ENCODE data around the gene OOSP4A. TPM values are rescaled to one million over a fixed set of nuclear protein-coding genes. Genes with fewer than 3 reads are reported as not detected.

Gene OOSP4A
- total and polyA plus RNA-seq, 12 donors: not detected

DNA sequence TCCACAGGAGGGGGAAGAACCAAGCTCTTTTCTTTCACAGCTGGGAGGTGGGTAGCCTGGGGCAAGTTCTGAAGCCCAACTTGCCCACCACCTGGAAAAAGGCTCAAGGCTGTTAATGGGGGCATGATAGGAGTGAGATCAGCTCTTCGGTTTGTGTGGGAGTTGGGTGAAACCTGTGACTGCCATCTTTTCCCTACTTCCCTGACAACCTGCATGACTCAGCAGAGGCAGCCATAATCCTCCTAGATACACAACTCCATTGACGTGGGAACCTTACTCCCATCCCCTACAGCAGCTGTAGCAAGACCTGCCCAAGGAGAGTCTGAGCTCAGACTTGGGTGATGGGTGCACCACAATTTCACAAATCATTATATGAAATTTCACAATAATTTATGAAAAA is 39.9 kb downstream of the OOSP4A start:
- Histone ChIP-seq H3K4me1 (no peaks in the 10 kb centered on the region), H3K9me3 (peaks cover 0 to 6% (median 0%) of the 10 kb centered on the region in 11 donors), H3K4me3 (no peak overlapping the region), H3K27me3 (no peaks in the 10 kb centered on the region), H3K36me3 (no peaks in the 10 kb centered on the region), H3K27ac (no peak overlapping the region)
- ATAC-seq: no peak
- TF ChIP-seq, protein P1, sequence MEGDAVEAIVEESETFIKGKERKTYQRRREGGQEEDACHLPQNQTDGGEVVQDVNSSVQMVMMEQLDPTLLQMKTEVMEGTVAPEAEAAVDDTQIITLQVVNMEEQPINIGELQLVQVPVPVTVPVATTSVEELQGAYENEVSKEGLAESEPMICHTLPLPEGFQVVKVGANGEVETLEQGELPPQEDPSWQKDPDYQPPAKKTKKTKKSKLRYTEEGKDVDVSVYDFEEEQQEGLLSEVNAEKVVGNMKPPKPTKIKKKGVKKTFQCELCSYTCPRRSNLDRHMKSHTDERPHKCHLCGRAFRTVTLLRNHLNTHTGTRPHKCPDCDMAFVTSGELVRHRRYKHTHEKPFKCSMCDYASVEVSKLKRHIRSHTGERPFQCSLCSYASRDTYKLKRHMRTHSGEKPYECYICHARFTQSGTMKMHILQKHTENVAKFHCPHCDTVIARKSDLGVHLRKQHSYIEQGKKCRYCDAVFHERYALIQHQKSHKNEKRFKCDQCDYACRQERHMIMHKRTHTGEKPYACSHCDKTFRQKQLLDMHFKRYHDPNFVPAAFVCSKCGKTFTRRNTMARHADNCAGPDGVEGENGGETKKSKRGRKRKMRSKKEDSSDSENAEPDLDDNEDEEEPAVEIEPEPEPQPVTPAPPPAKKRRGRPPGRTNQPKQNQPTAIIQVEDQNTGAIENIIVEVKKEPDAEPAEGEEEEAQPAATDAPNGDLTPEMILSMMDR (IDR thresholded peaks at IDR 0.05): no peak
- DNase-seq: no peak
- 83% methylated on average over 2 of the region's 2 CpGs for WGBS, 2 donors
- intact Hi-C loops (cut with DNase I): no loop called here

DNA sequence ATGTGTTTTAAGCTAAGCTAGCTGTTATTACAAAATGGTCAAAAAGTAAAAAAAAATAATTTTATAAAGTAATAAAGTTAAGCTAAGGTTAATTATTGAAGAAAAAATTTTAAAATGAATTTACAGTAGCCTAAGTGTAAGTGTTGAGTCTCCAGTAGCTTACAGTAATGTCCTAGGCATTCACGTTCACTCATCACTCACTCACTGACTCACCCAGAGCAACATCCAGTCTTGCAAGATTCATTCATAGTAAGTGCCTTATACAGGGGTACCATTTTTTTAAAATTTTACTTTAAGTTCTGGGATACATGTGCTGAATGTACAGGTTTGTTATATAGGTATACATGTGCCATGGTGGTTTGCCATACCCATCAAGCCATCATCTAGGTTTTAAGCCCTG is 41.5 kb downstream of the OOSP4A start:
- H3K4me1 ChIP-seq: no peaks in the 10 kb centered on the region
- H3K27ac ChIP-seq: no peak overlapping the region
- ATAC-seq: no peak
- H3K9me3 ChIP-seq: no peaks in the 10 kb centered on the region
- 94 to 97% methylated on average over 1 of the region's 1 CpG for WGBS, 2 donors
- DNase-seq: no peak
- H3K36me3 ChIP-seq: no peaks in the 10 kb centered on the region
- intact Hi-C loops (cut with DNase I): no loop called here
- TF ChIP-seq, protein P1 (IDR thresholded peaks at IDR 0.05): no peak
- H3K4me3 ChIP-seq: no peak overlapping the region
- no peaks in the 10 kb centered on the region for H3K27me3 ChIP-seq

DNA sequence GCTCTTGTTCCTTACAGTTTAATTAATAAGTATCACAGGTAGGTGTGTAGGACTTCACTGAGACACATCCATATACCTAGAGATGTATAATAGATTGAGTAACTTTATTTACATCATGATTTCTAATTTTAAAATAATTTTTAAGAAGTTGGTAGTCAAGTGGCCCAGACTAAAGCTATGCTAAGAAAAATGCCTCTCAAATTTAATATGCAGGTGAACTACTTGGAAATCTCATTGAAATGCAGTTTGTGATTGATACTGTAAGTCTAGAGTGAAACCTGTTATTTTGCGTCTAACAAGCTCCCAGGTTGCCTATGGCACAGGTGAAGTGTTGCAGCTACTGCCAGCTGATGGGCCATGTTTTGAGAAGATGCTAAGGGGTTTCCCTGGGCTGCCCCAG is 53.0 kb downstream of the OOSP4A start, which contains the start of gene OOSP4B:
OOSP4B (plus strand) TSS at position 301 of the 400 bp plus-strand sequence.
- no peak within 1 kb of the TSS for H3K27ac ChIP-seq
- 93 to 94% methylated on average over 1 of the region's 1 CpG for WGBS, 2 donors
- no peaks in the 10 kb centered on the region for H3K36me3 ChIP-seq
- no peaks in the 10 kb centered on the region for H3K4me1 ChIP-seq
- DNase-seq (no peak), ATAC-seq (no peak)
- no peak within 1 kb of the TSS for H3K4me3 ChIP-seq
- intact Hi-C loops (cut with DNase I): no loop called here
- peaks cover 0 to 3% (median 0%) of the 10 kb centered on the region in 11 donors for H3K9me3 ChIP-seq
- TF ChIP-seq, protein P1 (IDR thresholded peaks at IDR 0.05): no peak
- H3K27me3 ChIP-seq: no peaks in the 10 kb centered on the region

DNA sequence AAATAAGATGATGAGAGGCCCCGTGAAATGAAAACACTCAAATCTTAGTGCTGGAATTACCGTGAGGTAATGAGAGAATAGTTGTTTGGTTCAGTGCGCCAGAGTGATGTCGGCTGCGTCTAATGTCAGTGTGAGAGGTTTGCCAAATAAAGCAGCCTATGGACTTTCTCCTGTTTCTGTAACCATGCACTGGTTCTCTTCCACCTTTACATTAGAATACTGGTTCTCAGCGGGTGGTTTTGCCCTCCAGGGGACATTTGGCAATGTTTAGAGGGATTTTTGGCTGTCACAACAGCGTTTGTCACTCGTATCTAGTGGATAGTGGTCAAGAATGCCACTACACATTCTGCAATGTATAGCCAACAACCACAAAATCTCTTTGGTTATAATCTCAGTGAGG is 54.2 kb downstream of the OOSP4A start:
- Histone ChIP-seq H3K27me3 (no peaks in the 10 kb centered on the region), H3K9me3 (no peaks in the 10 kb centered on the region), H3K36me3 (no peaks in the 10 kb centered on the region), H3K4me1 (no peaks in the 10 kb centered on the region), H3K4me3 (no peak overlapping the region), H3K27ac (no peak overlapping the region)
- intact Hi-C loops (cut with DNase I): no loop called here
- WGBS, 2 donors: 49 to 66% methylated on average over 8 of the region's 8 CpGs
- DNase-seq (no peak), ATAC-seq (no peak)
- TF ChIP-seq, protein P1 (IDR thresholded peaks at IDR 0.05): no peak

Other genes starting within 250 kb of the OOSP4A start
- 10 to 100 TPM in 3 of 10 donors, 1 to 10 TPM in 7; 5.4 to 12.8 (median 8.1) TPM for gene STX3, start 208.7 kb upstream of the OOSP4A start, total RNA-seq
- 10 to 100 TPM; 10.8 to 11.9 TPM for gene STX3, start 208.7 kb upstream of the OOSP4A start, polyA plus RNA-seq
- 100 to 1,000 TPM in 1 of 10 donors, 10 to 100 TPM in 9; 69.9 to 108 (median 89.8) TPM for gene MRPL16, start 153.3 kb upstream of the OOSP4A start, total RNA-seq
- 10 to 100 TPM; 70.0 to 86.5 TPM for gene MRPL16, start 153.3 kb upstream of the OOSP4A start, polyA plus RNA-seq
- not detected for gene CBLIF, start 118.5 kb upstream of the OOSP4A start, total RNA-seq
- gene CBLIF, start 118.5 kb upstream of the OOSP4A start, polyA plus RNA-seq: not detected
- 1 to 10 TPM in 1 of 10 donors, under 1 TPM in 1, not detected in 8; 0.18 to 1.2 TPM for gene TCN1, start 97.5 kb upstream of the OOSP4A start, total RNA-seq
- gene TCN1, start 97.5 kb upstream of the OOSP4A start, polyA plus RNA-seq: under 1 TPM in 1 of 2 donors, not detected in 1; 0.32 TPM
- gene OOSP3, start 85.3 kb upstream of the OOSP4A start, total RNA-seq: not detected
- gene OOSP3, start 85.3 kb upstream of the OOSP4A start, polyA plus RNA-seq: not detected
- not detected for gene OOSP1, start 25.6 kb upstream of the OOSP4A start, total RNA-seq
- gene OOSP1, start 25.6 kb upstream of the OOSP4A start, polyA plus RNA-seq: not detected
- not detected for gene OOSP4B, start 53.1 kb downstream of the OOSP4A start, total RNA-seq
- gene OOSP4B, start 53.1 kb downstream of the OOSP4A start, polyA plus RNA-seq: not detected
- not detected for gene OOSP2, start 76.4 kb downstream of the OOSP4A start, total RNA-seq
- not detected for gene OOSP2, start 76.4 kb downstream of the OOSP4A start, polyA plus RNA-seq
- gene MS4A3, start 92.6 kb downstream of the OOSP4A start, total RNA-seq: under 1 TPM in 1 of 10 donors, not detected in 9; 0.25 TPM
- gene MS4A3, start 92.6 kb downstream of the OOSP4A start, polyA plus RNA-seq: not detected
- gene MS4A2, start 124.6 kb downstream of the OOSP4A start, total RNA-seq: under 1 TPM in 7 of 10 donors, not detected in 3; 0.20 to 0.79 (median 0.51) TPM
- under 1 TPM in 1 of 2 donors, not detected in 1; 0.06 TPM for gene MS4A2, start 124.6 kb downstream of the OOSP4A start, polyA plus RNA-seq
- 100 to 1,000 TPM in 1 of 10 donors, 10 to 100 TPM in 7, 1 to 10 TPM in 2; 7.9 to 168 (median 18.6) TPM for gene MS4A6A, start 219.1 kb downstream of the OOSP4A start, total RNA-seq
- 10 to 100 TPM; 21.5 to 25.6 TPM for gene MS4A6A, start 219.1 kb downstream of the OOSP4A start, polyA plus RNA-seq

All from heart right ventricle (tissue), 16 donors.